ENCODE results near the gene ACBD4. TPM values are rescaled to one million over a fixed set of nuclear protein-coding genes. Genes with fewer than 3 reads are reported as not detected.

ACBD4 gene
- total and polyA plus RNA-seq, 10 of the 15 experiments (the other 5 are each of a cell fraction or from before 2014, with no cell fraction given): 0.20 to 13.8 (median 6.9) TPM

DNA sequence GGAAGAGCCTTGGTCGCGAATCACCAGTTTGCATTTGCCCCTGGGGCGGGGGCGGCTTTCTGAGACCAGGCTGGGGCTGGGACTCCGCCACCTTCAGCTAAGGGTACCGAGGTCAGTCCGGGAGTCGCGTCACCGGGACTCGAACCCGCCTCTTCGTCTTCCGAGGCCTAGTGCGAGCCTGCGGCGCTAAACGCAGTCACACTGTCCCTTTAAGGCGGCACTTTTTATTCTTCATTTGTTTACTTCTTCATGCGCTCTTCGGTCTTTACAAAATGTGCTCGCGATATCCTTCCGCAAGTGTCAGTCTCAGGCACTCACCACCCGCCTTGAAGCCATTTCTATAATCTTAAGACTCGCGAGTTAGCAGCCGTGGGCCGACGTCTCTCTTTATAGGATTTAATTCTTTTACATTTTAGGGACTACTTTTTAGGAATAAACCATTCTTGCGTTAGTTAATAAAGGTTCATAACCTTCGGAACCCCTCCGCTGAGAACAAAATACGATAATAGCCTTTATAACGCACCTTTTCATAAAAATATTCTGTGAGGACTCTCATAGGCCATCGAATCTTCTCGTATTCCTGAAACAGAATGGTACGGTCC, 12.2 kb downstream of the ACBD4 start (continued):
- TF ChIP-seq, protein P1, sequence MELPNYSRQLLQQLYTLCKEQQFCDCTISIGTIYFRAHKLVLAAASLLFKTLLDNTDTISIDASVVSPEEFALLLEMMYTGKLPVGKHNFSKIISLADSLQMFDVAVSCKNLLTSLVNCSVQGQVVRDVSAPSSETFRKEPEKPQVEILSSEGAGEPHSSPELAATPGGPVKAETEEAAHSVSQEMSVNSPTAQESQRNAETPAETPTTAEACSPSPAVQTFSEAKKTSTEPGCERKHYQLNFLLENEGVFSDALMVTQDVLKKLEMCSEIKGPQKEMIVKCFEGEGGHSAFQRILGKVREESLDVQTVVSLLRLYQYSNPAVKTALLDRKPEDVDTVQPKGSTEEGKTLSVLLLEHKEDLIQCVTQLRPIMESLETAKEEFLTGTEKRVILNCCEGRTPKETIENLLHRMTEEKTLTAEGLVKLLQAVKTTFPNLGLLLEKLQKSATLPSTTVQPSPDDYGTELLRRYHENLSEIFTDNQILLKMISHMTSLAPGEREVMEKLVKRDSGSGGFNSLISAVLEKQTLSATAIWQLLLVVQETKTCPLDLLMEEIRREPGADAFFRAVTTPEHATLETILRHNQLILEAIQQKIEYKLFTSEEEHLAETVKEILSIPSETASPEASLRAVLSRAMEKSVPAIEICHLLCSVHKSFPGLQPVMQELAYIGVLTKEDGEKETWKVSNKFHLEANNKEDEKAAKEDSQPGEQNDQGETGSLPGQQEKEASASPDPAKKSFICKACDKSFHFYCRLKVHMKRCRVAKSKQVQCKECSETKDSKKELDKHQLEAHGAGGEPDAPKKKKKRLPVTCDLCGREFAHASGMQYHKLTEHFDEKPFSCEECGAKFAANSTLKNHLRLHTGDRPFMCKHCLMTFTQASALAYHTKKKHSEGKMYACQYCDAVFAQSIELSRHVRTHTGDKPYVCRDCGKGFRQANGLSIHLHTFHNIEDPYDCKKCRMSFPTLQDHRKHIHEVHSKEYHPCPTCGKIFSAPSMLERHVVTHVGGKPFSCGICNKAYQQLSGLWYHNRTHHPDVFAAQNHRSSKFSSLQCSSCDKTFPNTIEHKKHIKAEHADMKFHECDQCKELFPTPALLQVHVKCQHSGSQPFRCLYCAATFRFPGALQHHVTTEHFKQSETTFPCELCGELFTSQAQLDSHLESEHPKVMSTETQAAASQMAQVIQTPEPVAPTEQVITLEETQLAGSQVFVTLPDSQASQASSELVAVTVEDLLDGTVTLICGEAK (IDR thresholded peaks at IDR 0.05; ENCODE audit: borderline replicate concordance): peak; percentile 71; the same call in 1 of the 2 replicates
- TF ChIP-seq WRNIP1 (IDR thresholded peaks at IDR 0.05; ENCODE audit: borderline replicate concordance, low read depth, low read length): peak; percentile 69; the same call in 1 of the 2 replicates
- TF ChIP-seq ZSCAN29 (IDR thresholded peaks at IDR 0.05): 0 out of 2 replicates have a peak, but pooled peaks have one; percentile 11
- 0 out of 2 replicates have a peak, but pooled peaks have one; percentile 73 for TF ChIP-seq ZBTB33 (IDR thresholded peaks at IDR 0.05)
- TF ChIP-seq TCF7 (IDR thresholded peaks at IDR 0.05; ENCODE audit: borderline replicate concordance): peak; percentile 61; the same call in 1 of the 2 replicates
- TF ChIP-seq CBX5 (IDR thresholded peaks at IDR 0.05; ENCODE audit: low read depth): peak; percentile 74; the same call in 1 of the 2 replicates
- TF ChIP-seq SMARCA5 (IDR thresholded peaks at IDR 0.05): peak; percentile 81; the same call in 1 of the 2 replicates
- TF ChIP-seq ZNF24 (IDR thresholded peaks at IDR 0.05): no peak
- TF ChIP-seq CHD4 (IDR thresholded peaks at IDR 0.05): no peak
- TF ChIP-seq SMAD5 (IDR thresholded peaks at IDR 0.05; ENCODE audit: low read depth): no peak
- no peak for TF ChIP-seq IKZF1 (conservative IDR thresholded peaks at IDR 0.05)
- TF ChIP-seq, protein P2, sequence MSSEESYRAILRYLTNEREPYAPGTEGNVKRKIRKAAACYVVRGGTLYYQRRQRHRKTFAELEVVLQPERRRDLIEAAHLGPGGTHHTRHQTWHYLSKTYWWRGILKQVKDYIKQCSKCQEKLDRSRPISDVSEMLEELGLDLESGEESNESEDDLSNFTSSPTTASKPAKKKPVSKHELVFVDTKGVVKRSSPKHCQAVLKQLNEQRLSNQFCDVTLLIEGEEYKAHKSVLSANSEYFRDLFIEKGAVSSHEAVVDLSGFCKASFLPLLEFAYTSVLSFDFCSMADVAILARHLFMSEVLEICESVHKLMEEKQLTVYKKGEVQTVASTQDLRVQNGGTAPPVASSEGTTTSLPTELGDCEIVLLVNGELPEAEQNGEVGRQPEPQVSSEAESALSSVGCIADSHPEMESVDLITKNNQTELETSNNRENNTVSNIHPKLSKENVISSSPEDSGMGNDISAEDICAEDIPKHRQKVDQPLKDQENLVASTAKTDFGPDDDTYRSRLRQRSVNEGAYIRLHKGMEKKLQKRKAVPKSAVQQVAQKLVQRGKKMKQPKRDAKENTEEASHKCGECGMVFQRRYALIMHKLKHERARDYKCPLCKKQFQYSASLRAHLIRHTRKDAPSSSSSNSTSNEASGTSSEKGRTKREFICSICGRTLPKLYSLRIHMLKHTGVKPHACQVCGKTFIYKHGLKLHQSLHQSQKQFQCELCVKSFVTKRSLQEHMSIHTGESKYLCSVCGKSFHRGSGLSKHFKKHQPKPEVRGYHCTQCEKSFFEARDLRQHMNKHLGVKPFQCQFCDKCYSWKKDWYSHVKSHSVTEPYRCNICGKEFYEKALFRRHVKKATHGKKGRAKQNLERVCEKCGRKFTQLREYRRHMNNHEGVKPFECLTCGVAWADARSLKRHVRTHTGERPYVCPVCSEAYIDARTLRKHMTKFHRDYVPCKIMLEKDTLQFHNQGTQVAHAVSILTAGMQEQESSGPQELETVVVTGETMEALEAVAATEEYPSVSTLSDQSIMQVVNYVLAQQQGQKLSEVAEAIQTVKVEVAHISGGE (CRISPR knock-in tag; IDR thresholded peaks at IDR 0.05): no peak
- TF ChIP-seq RBBP5 (conservative IDR thresholded peaks at IDR 0.05): peak; percentile 77; the same call in 1 of the 2 replicates
- peak; percentile 52 for TF ChIP-seq MEF2B (IDR thresholded peaks at IDR 0.05; ENCODE audit: partially characterized antibody, poor library complexity, severe bottlenecking)
- TF ChIP-seq POLR2AphosphoS2 (IDR thresholded peaks at IDR 0.05; ENCODE audit: low read depth, low read length): peak; percentile 12; the same call in 1 of the 2 replicates
- no peak for TF ChIP-seq ZNF384 (IDR thresholded peaks at IDR 0.05; ENCODE audit: borderline replicate concordance, low read depth, low read length)
- TF ChIP-seq ZNF207 (IDR thresholded peaks at IDR 0.05; ENCODE audit: borderline replicate concordance): peak; percentile 99
- TF ChIP-seq NFYA (IDR thresholded peaks at IDR 0.05; ENCODE audit: borderline replicate concordance, low read depth, low read length): no peak
- TF ChIP-seq FOXM1 (IDR thresholded peaks at IDR 0.05; ENCODE audit: low read depth, low read length): peak; percentile 86
- TF ChIP-seq TARDBP (IDR thresholded peaks at IDR 0.05; ENCODE audit: borderline replicate concordance): peak; percentile 80; the same call in 1 of the 2 replicates
- TF ChIP-seq CEBPB (IDR thresholded peaks at IDR 0.05; ENCODE audit: borderline replicate concordance in 1 of 2, low read depth in 2 of 2, low read length in 2 of 2): no peak; a peak in 1 of 4 replicates

All from GM12878 (cell line).